ENCODE data around the gene ZFAND2B.

Gene ZFAND2B

DNA sequence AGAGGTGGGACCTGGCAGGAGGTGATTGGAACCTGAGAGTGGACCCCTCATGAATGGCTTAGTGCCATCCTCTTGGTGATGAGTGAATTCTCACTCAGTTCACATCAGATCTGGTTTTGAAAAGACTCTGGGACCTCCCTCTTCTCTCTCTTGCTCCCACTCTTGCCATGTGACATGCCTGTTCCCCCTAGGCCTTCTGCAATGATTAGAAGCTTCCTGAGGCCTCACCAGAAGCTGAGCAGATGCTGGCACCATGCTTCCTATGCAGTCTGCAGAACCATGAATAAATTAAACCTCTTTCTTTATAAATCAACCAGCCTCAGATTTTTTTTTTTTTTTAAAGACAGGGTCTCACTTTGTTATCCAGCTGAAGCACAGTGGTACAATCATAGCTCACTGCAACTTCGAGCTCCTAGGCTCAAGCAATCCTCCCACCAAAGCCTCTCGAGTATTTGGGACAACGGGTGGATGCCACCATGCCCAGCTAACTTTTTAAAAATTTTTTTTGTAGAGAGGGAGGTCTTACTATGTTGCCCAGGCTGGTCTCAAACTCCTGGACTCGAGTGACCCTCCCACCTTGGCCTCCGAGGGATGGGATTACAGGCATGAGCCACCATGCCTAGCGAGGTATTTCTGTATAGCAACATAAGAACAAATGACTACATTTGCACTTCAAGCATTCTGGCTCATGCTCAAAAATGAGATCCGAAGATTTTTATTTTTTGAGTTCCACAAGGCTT, 2.0 kb upstream of the ZFAND2B start:
- no peak for DNase-seq

- no peak for DNase-seq
Observed at GRCh38 chr2:219205165-219205538, 1.4 kb upstream of the ZFAND2B start.

GRCh38 chr2:219205981-219206327, 628 bp upstream of the ZFAND2B start:
- DNase-seq, result no peak

DNA sequence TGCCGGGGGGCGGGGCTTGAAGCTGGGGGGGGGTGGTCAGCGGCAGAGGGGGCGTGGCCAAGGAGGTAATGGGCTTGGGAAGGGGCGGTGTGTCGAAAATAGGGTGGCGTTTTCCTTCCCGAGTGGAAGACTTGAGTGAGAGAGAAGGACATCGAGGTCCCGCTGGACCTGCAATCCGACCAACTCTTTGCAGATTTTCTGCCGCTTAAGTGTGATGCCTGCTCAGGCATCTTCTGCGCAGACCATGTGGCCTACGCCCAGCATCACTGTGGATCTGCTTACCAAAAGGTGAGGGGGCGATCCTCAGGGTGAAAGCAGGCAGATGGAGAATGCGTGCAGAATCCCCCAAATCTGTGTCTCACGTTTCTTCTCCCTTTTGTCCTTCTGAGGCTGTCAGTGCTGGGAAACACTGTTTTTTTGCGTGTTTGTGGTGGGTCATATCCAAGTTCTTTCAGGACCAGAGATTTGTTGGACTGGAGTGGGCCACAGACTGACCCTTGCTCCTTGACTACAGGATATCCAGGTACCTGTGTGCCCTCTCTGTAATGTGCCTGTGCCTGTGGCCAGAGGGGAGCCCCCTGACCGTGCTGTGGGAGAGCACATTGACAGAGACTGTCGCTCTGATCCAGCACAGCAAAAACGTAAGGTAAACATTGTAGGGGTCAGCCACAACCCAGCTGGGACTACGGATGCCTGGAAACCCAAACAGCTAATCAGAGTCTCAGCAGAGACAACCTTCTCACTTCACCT, 727 bp downstream of the ZFAND2B start:
- DNase-seq, result no peak

GRCh38 chr2:219207884-219208740, 1.5 kb downstream of the ZFAND2B start:
- no peak for DNase-seq

DNA sequence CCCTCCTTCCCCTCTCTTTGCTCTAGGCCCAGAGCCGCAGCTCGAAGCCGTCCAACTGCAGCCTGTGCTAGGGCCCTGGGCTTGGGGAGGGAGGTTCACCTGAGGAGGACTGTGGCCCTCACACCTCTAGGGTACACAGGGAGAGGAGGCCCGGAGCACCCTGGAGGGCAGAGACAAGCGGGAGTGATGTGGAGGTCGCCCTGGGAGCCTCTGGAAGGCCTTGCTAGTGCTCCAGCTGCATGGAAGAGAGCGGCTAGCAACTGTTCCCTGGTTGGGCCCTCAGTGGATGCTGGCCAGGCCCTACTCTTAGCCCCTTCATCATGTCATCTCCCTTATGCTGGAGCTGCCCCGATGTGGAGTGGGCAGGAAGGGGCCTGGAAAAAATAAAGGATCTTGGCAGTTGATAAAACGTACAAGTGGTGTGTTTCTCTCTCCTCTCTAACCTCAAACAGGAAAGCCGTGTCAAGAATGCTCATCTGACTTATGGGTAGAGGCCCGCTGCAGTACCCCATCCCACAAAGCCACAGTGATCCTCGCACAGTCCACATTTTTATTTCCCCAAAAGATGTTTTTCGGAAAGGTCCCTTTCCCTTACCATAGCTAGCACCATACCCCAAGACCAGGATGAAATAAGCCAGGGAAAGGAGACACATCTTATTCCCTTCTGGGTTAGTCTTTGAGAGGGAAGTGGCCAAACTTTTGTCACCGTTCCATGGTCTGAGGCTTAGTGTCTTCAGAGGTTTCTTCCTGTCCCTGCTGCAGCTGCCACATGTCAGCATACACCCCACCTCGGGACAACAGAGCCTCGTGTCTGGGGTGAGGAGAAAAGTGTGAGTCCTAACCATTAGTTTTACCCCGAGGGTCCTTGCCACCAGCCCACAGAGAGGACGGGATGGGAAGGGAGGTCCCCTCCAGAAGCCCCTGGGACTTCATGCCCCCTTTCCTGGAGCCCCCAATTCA, 2.9 kb downstream of the ZFAND2B start:
- DNase-seq, result no peak

DNA sequence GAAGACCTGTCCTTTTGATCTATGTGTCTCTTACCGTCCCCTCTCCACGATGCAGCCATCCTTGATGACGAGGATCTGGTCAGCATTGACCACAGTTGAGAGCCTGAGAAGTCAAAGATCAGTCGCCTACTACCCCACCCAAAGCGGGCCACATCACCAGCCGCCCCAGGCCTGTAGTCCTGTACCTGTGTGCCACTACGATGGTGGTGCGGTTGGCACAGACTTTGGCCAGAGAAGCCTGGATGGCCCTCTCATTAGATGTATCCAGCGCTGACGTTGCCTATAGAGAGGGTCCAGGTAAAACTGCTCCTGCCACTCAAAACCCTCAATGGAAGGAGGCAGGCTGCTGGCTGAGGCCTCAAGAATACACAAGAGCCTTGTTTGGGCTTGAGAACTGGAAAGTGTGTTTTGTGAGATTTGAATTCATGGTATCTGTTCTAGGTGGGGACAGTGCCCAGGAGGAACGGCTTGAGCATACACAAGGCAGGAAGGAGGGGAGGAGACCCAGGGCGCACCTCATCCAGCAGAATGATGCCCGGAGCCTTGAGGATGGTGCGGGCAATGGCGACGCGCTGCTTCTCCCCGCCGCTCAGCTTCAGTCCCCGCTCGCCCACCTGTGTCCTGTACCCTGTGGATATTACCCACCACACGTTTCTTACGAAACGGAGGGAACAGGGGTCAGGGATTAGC, 3.8 kb downstream of the ZFAND2B start:
- DNase-seq, result no peak

DNA sequence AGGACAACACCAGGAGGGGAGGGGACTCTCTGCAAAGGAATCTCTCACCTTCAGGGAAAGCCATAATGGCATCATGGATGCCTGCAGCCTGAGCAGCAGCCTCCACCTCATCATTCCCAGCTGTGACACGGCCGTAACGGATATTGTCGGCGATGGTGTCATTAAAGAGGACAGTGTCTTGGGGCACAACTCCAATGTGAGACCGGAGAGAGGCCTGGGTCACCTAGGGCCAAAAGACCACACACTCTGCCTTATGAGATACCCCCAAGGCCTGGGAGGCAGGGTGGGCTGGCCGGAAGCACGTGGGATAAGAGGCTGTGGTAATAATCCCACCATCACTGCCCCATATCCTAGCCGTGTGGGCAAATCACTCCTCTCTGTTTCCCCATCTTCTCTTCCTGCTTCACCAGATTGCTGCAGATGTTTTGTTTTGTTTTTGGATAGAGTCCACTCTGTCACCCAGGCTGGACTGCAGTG, 4.3 kb downstream of the ZFAND2B start:
- DNase-seq, result no peak

- no peak for DNase-seq
Observed at GRCh38 chr2:219213026-219213415, 6.4 kb downstream of the ZFAND2B start.

DNA sequence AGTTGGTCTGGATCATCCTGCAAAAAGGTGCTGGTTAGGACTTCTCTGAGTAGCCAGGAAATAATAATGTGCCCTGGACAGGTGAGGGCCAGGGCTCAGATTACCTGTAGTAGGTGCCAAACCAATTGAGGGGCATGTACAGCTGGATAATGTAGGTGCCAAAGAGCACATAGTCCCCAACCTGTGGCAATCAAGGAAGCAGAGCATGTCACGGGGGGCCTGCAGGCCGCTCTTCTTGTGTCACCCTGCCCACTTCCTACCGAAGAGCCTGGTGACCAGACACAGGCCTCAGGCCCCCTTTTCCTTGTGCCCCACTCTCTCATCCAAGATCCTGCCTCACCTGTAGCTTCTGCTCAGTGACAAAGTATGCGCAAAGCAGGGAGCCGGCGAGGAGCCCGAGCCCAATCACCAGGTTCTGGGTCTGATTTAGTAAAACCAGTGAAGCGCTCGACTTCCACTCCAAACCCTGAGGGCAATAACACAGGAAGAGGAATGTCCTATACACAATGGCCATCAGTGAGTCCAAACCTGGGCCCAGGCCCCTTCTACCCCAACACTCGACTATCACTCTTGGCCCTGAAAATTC, 7.0 kb downstream of the ZFAND2B start:
- no peak for DNase-seq

DNA sequence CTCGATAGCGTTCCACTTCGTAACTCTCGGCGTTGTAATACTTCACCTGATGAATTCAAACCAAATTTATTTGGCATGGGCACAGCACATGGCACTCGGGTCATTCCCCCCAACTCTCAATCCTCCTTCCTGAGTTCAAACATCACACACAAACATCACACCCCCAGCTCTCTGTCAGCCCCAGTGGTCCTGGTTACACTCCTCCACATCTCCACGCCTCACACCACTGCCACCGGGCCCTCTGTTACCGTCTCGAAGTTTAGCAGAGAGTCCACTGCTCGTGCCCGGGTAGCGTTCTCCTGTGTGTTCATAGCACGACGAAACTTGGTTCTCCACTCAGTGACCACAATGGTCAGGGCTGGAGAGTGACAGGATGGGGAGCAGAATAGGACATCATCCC, 7.6 kb downstream of the ZFAND2B start:
- DNase-seq, result no peak

DNA sequence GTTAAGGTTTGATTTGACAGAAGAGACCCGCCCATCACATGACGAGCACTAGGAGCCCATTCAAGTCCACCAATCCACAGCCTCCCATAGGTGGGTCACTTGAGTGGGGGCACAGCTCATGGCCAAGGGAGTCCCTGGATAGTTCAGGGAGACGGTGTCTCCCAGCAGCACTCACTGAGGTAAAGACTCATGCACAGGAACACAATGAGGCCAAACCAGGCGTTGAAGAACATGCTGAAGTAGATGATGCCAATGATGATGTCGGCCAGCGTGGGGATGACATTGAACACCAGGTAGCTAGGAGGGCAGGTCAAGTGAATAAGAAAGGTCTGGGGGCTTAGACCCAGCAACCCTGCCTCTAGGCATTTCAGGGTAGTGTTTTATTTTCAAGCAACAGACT, 8.2 kb downstream of the ZFAND2B start:
- no peak for DNase-seq

- no peak for DNase-seq
Observed at GRCh38 chr2:219215871-219216534, 9.4 kb downstream of the ZFAND2B start.

DNA sequence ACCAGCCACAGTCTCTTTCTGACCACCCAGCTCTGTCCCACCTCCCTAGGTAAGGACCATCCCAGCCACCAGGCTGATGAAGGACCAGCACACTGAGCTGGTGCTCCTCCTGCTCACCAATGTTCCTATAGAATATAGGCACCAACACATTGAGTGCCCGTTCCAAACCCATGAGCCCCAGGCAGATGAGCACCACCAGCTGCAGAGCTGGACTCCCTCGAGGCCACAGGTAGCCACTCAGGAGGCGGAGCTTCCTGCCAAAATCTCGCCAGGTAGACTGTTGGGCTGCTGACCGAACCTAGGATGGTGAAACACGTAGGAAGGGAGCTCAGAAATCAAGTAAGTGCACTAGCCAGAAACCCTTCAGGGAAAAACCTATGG, 9.9 kb downstream of the ZFAND2B start:
- no peak for DNase-seq

GRCh38 chr2:219218217-219218731, 11.7 kb downstream of the ZFAND2B start:
- peak in 1 of 2 donors; percentile 69 for DNase-seq

- peak; percentile 93 to 96 for DNase-seq
Observed at GRCh38 chr2:219218732-219219701, 12.4 kb downstream of the ZFAND2B start, which contains the start of gene ABCB6. ABCB6 (minus strand) TSS chr2:219218958; CDS start chr2:219218673, 285 bp downstream.

GRCh38 chr2:219219784-219220532, 13.4 kb downstream of the ZFAND2B start:
- no peak for DNase-seq

All from hippocampal formation (tissue), 2 donors.